Measurements from ENCODE around the gene RRM2.

GRCh38 chr2:10150436-10150835 lies 27.9 kb downstream of the RRM2 start:
- TF ChIP-seq, protein P1, sequence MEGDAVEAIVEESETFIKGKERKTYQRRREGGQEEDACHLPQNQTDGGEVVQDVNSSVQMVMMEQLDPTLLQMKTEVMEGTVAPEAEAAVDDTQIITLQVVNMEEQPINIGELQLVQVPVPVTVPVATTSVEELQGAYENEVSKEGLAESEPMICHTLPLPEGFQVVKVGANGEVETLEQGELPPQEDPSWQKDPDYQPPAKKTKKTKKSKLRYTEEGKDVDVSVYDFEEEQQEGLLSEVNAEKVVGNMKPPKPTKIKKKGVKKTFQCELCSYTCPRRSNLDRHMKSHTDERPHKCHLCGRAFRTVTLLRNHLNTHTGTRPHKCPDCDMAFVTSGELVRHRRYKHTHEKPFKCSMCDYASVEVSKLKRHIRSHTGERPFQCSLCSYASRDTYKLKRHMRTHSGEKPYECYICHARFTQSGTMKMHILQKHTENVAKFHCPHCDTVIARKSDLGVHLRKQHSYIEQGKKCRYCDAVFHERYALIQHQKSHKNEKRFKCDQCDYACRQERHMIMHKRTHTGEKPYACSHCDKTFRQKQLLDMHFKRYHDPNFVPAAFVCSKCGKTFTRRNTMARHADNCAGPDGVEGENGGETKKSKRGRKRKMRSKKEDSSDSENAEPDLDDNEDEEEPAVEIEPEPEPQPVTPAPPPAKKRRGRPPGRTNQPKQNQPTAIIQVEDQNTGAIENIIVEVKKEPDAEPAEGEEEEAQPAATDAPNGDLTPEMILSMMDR (tag by site-specific recombination; IDR thresholded peaks at IDR 0.05) = no peak
- TF ChIP-seq MZF1 (tag by site-specific recombination; IDR thresholded peaks at IDR 0.05; ENCODE audit: borderline replicate concordance) (no peak), ZNF302 (tag by site-specific recombination; IDR thresholded peaks at IDR 0.05; ENCODE audit: low read depth) (no peak), ZNF23 (tag by site-specific recombination; IDR thresholded peaks at IDR 0.05; ENCODE audit: borderline replicate concordance) (no peak), ZNF791 (tag by site-specific recombination; IDR thresholded peaks at IDR 0.05) (no peak), ZNF292 (tag by site-specific recombination; IDR thresholded peaks at IDR 0.05; ENCODE audit: borderline replicate concordance, low read depth) (no peak), ZSCAN18 (tag by site-specific recombination; IDR thresholded peaks at IDR 0.05) (no peak), REST (tag by site-specific recombination; IDR thresholded peaks at IDR 0.05) (no peak), ZNF155 (tag by site-specific recombination; IDR thresholded peaks at IDR 0.05) (no peak), ZSCAN30 (tag by site-specific recombination; IDR thresholded peaks at IDR 0.05) (no peak)
- TF ChIP-seq, protein P2, sequence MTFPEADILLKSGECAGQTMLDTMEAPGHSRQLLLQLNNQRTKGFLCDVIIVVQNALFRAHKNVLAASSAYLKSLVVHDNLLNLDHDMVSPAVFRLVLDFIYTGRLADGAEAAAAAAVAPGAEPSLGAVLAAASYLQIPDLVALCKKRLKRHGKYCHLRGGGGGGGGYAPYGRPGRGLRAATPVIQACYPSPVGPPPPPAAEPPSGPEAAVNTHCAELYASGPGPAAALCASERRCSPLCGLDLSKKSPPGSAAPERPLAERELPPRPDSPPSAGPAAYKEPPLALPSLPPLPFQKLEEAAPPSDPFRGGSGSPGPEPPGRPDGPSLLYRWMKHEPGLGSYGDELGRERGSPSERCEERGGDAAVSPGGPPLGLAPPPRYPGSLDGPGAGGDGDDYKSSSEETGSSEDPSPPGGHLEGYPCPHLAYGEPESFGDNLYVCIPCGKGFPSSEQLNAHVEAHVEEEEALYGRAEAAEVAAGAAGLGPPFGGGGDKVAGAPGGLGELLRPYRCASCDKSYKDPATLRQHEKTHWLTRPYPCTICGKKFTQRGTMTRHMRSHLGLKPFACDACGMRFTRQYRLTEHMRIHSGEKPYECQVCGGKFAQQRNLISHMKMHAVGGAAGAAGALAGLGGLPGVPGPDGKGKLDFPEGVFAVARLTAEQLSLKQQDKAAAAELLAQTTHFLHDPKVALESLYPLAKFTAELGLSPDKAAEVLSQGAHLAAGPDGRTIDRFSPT (tag by site-specific recombination; IDR thresholded peaks at IDR 0.05) = no peak
- TF ChIP-seq, protein P3, sequence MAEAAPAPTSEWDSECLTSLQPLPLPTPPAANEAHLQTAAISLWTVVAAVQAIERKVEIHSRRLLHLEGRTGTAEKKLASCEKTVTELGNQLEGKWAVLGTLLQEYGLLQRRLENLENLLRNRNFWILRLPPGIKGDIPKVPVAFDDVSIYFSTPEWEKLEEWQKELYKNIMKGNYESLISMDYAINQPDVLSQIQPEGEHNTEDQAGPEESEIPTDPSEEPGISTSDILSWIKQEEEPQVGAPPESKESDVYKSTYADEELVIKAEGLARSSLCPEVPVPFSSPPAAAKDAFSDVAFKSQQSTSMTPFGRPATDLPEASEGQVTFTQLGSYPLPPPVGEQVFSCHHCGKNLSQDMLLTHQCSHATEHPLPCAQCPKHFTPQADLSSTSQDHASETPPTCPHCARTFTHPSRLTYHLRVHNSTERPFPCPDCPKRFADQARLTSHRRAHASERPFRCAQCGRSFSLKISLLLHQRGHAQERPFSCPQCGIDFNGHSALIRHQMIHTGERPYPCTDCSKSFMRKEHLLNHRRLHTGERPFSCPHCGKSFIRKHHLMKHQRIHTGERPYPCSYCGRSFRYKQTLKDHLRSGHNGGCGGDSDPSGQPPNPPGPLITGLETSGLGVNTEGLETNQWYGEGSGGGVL (tag by site-specific recombination; IDR thresholded peaks at IDR 0.05) = no peak

Data from HEK293 (cell line).